Stimulated activated CD4-positive, alpha-beta T cell treated with anti-CD3 and anti-CD28 coated beads, Interleukin-4, amount 100 ng/mL, for 4 hours (primary cell): ENCODE data around the gene HNRNPH3.

Source experiments
- DNase-seq, 2 experiments: peaks; one replicate each; pipeline ENCODE4 v3.0.0-alpha.2; 2020

The HNRNPH3 gene

GRCh38 chr10:68332259-68333057 is 594 bp downstream of the HNRNPH3 start, which contains the start of gene PBLD:
TSS of gene PBLD (minus strand) at chr10:68332928. CDS start at chr10:68306844, 26,084 bp downstream.
- DNase-seq = peak; percentile 38 to 53

- no peak for DNase-seq
These were observed 1.2 kb downstream of the HNRNPH3 start for GRCh38 chr10:68333058-68333395.

GRCh38 chr10:68333440-68334431 is 1.9 kb downstream of the HNRNPH3 start:
- no peak for DNase-seq

- no peak for DNase-seq
These were observed 3.0 kb downstream of the HNRNPH3 start for GRCh38 chr10:68334672-68335467.

- DNase-seq = no peak
These were observed 5.0 kb downstream of the HNRNPH3 start for GRCh38 chr10:68336754-68337351.

- no peak for DNase-seq
These were observed 8.7 kb downstream of the HNRNPH3 start for GRCh38 chr10:68340358-68341080.

- DNase-seq = no peak
These were observed 11.1 kb downstream of the HNRNPH3 start for GRCh38 chr10:68342909-68343516.

GRCh38 chr10:68345621-68346020 is 13.8 kb downstream of the HNRNPH3 start:
- DNase-seq = no peak

- no peak for DNase-seq
These were observed 14.9 kb downstream of the HNRNPH3 start for GRCh38 chr10:68346774-68347173.

- DNase-seq = peak; percentile 15 to 35
These were observed 16.4 kb downstream of the HNRNPH3 start for GRCh38 chr10:68348265-68348741.

- DNase-seq = no peak
These were observed 21.7 kb downstream of the HNRNPH3 start for GRCh38 chr10:68353537-68353936.

- no peak for DNase-seq
These were observed 27.3 kb downstream of the HNRNPH3 start for GRCh38 chr10:68359189-68359588.

- DNase-seq = no peak
These were observed 30.7 kb downstream of the HNRNPH3 start for GRCh38 chr10:68362590-68362989.

- no peak for DNase-seq
These were observed 32.4 kb downstream of the HNRNPH3 start for GRCh38 chr10:68364101-68364886.

- DNase-seq = no peak
These were observed 33.7 kb downstream of the HNRNPH3 start for GRCh38 chr10:68365611-68366010.

- no peak for DNase-seq
These were observed 34.7 kb downstream of the HNRNPH3 start for GRCh38 chr10:68366600-68366999.

- DNase-seq = no peak
These were observed 35.3 kb downstream of the HNRNPH3 start for GRCh38 chr10:68367121-68367520.

GRCh38 chr10:68371604-68372003 is 39.7 kb downstream of the HNRNPH3 start:
- no peak for DNase-seq

GRCh38 chr10:68385740-68386139 is 53.9 kb downstream of the HNRNPH3 start:
- DNase-seq = no peak
